GM12878 (cell line): ENCODE results near the gene GPR119.
"Not testable (repeated sequence)": the region's sequence is repeated elsewhere in the genome, so short reads cannot be mapped to it uniquely, and the experiment has no call there.

Experiments used
- EP300 ChIP-seq, 2 experiments: fragments of 150-350 bp in 1 of 2; IDR thresholded peaks; 2 replicates each; pipeline ENCODE4 v1.6.1; 2011 to 2012; ENCODE audit warnings: low read depth in 2 of 2, low read length in 2 of 2, borderline replicate concordance in 1 of 2, improper control_type of control experiment in 1 of 2, inconsistent platforms in 1 of 2; ENCODE audit not compliant: control insufficient read depth in 1 of 2
- FOS ChIP-seq: IDR thresholded peaks from 3 replicates; pipeline ENCODE4 v1.6.1; 2011; ENCODE audit warnings: borderline replicate concordance; ENCODE audit not compliant: insufficient read length; ENCODE audit errors: extremely low read depth
- FOXK2 ChIP-seq: fragments of 450-650 bp; IDR thresholded peaks from 2 replicates; pipeline ENCODE4 v1.6.1; 2017; ENCODE audit warnings: mild to moderate bottlenecking, moderate library complexity
- GABPA ChIP-seq: IDR thresholded peaks from 2 replicates; pipeline ENCODE4 v1.6.1; 2014; ENCODE audit warnings: antibody characterized with exemption, low read depth, mild to moderate bottlenecking, inconsistent platforms
- POLR2A ChIP-seq: IDR thresholded peaks from 2 replicates; pipeline ENCODE4 v1.6.1; 2011; ENCODE audit warnings: low read depth, mild to moderate bottlenecking, low read length
- POLR2AphosphoS5 ChIP-seq: IDR thresholded peaks from 2 replicates; pipeline ENCODE4 v1.6.1; 2011; ENCODE audit warnings: mild to moderate bottlenecking, low read length, inconsistent platforms
- RAD21 ChIP-seq: IDR thresholded peaks from 2 replicates; pipeline ENCODE4 v1.6.1; 2011; ENCODE audit warnings: mild to moderate bottlenecking, low read depth, low read length, moderate library complexity; ENCODE audit not compliant: insufficient read depth
- RFX5 ChIP-seq: IDR thresholded peaks from 2 replicates; pipeline ENCODE4 v1.6.1; 2011; ENCODE audit warnings: low read depth, low read length, improper control_type of control experiment
- SMAD1 ChIP-seq: fragments of 450-650 bp; IDR thresholded peaks from 2 replicates; pipeline ENCODE4 v1.6.1; 2018; ENCODE audit warnings: mild to moderate bottlenecking, low read depth; ENCODE audit not compliant: partially characterized antibody
- SMC3 ChIP-seq: IDR thresholded peaks from 2 replicates; pipeline ENCODE4 v1.6.1; 2011; ENCODE audit warnings: low read length, improper control_type of control experiment, borderline replicate concordance
- TCF7 ChIP-seq: IDR thresholded peaks from 2 replicates; pipeline ENCODE4 v1.6.1; 2014; ENCODE audit warnings: antibody characterized with exemption, borderline replicate concordance
- TF ChIP-seq, protein P1 (sequence below), 3 experiments: IDR thresholded peaks in 2 of 3; conservative IDR thresholded peaks in 1 of 3; 2 replicates each; pipeline ENCODE4 v1.5.1; 2011; ENCODE audit warnings: low read depth in 3 of 3, low read length in 3 of 3, mild to moderate bottlenecking in 3 of 3, control low read depth in 2 of 3, moderate library complexity in 2 of 3, inconsistent platforms in 1 of 3, mixed read lengths in 1 of 3; ENCODE audit not compliant: control insufficient read depth in 2 of 3, insufficient read depth in 1 of 3; ENCODE audit errors: extremely low read depth in 1 of 3

DNA sequence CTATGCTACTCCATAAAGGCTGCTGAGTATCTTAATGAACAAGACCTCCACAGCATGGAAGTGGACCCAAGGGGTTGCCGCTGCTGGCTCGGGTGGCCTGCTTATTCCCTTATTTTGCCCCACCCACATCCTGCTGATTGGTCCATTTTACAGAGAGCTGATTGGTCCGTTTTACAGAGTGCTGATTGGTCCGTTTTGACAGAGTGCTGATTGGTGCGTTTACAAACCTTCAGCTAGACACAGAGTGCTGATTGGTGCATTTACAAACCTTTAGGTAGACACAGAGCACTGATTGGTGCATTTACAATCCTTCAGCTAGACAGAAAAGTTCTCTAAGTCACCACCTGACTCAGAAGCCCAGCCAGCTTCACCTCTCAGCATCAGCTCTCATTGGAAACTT is 43.8 kb upstream of the GPR119 start:
- not testable (repeated sequence) for TF ChIP-seq TCF7; POLR2A; POLR2AphosphoS5; FOS; GABPA; SMAD1; EP300 (IDR thresholded peaks at IDR 0.05; ENCODE audit: borderline replicate concordance in 1 of 2, control insufficient read depth in 1 of 2, low read depth in 2 of 2, low read length in 2 of 2); SMC3; RAD21; FOXK2; RFX5
- TF ChIP-seq, protein P1, sequence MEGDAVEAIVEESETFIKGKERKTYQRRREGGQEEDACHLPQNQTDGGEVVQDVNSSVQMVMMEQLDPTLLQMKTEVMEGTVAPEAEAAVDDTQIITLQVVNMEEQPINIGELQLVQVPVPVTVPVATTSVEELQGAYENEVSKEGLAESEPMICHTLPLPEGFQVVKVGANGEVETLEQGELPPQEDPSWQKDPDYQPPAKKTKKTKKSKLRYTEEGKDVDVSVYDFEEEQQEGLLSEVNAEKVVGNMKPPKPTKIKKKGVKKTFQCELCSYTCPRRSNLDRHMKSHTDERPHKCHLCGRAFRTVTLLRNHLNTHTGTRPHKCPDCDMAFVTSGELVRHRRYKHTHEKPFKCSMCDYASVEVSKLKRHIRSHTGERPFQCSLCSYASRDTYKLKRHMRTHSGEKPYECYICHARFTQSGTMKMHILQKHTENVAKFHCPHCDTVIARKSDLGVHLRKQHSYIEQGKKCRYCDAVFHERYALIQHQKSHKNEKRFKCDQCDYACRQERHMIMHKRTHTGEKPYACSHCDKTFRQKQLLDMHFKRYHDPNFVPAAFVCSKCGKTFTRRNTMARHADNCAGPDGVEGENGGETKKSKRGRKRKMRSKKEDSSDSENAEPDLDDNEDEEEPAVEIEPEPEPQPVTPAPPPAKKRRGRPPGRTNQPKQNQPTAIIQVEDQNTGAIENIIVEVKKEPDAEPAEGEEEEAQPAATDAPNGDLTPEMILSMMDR (IDR thresholded peaks at IDR 0.05 in 2 of 3, conservative IDR thresholded peaks at IDR 0.05 in 1 of 3; ENCODE audit: control insufficient read depth in 2 of 3, extremely low read depth in 1 of 3, insufficient read depth in 1 of 3, low read depth in 3 of 3, low read length in 3 of 3), result not testable (repeated sequence)
